Chondrocyte (in vitro differentiated cells): ENCODE measurements around the gene TGFB3. TPM values are rescaled to one million over a fixed set of nuclear protein-coding genes. Genes with fewer than 3 reads are reported as not detected.

Source experiments
- DNase-seq: peaks from one replicate; pipeline ENCODE4 v3.0.0; 2021; ENCODE audit warnings: mixed read lengths, low spot score
- H3K27ac Mint-ChIP-seq: one replicate; pipeline ENCODE4 v1.8.0; 2021; ENCODE audit warnings: mild to moderate bottlenecking, moderate library complexity, mixed read lengths; ENCODE audit not compliant: unreplicated experiment
- H3K27me3 Mint-ChIP-seq: 2 replicates; pipeline ENCODE4 v1.8.0; 2021; ENCODE audit warnings: low read depth, mixed read lengths
- H3K36me3 Mint-ChIP-seq: 2 replicates; pipeline ENCODE4 v1.8.0; 2021; ENCODE audit warnings: low read depth, mixed read lengths
- H3K4me1 Mint-ChIP-seq: 2 replicates; pipeline ENCODE4 v1.8.0; 2021; ENCODE audit warnings: low read depth, mild to moderate bottlenecking, mixed read lengths
- H3K4me3 Mint-ChIP-seq: one replicate; pipeline ENCODE4 v1.8.0; 2021; ENCODE audit warnings: mild to moderate bottlenecking, moderate library complexity, mixed read lengths; ENCODE audit not compliant: unreplicated experiment
- H3K9me3 Mint-ChIP-seq: 2 replicates; pipeline ENCODE4 v1.8.0; 2021; ENCODE audit warnings: low read depth, mixed read lengths
- CTCF ChIP-seq: fragments of 200-600 bp; sonication (generic); IDR thresholded peaks from 2 replicates; pipeline ENCODE4 v1.5.0; 2021; ENCODE audit warnings: antibody characterized with exemption, mild to moderate bottlenecking, moderate library complexity
- total RNA-seq: library from RNA; stranded (reverse); gene quantifications from 3 replicates; pipeline ENCODE4 v1.2.1, GENCODE V29; 2021

TGFB3 gene
- total RNA-seq, 1 donor from 2014 or later: 200 TPM

- no peak for DNase-seq
- H3K27me3 Mint-ChIP-seq: no peaks in the 10 kb centered on the region
- peak overlapping the region; percentile 80 for H3K4me3 Mint-ChIP-seq
- H3K9me3 Mint-ChIP-seq: no peaks in the 10 kb centered on the region
- TF ChIP-seq CTCF: no peak
- peaks cover 80% of the 10 kb centered on the region for H3K4me1 Mint-ChIP-seq
- peak overlapping the region; percentile 61 for H3K27ac Mint-ChIP-seq
- peaks cover 14% of the 10 kb centered on the region for H3K36me3 Mint-ChIP-seq
Observed at GRCh38 chr14:75977582-75977943, 4.2 kb downstream of the TGFB3 start.

- peaks cover 86% of the 10 kb centered on the region for H3K4me1 Mint-ChIP-seq
- peak; percentile 23 for TF ChIP-seq CTCF
- peaks cover 14% of the 10 kb centered on the region for H3K36me3 Mint-ChIP-seq
- no peak for DNase-seq
- no peaks in the 10 kb centered on the region for H3K27me3 Mint-ChIP-seq
- H3K27ac Mint-ChIP-seq: peak overlapping the region; percentile 61
- no peaks in the 10 kb centered on the region for H3K9me3 Mint-ChIP-seq
- H3K4me3 Mint-ChIP-seq: peak overlapping the region; percentile 80
Observed at GRCh38 chr14:75976826-75977581, 4.8 kb downstream of the TGFB3 start.

- DNase-seq: no peak
- Mint-ChIP-seq H3K27me3 (no peaks in the 10 kb centered on the region), H3K9me3 (no peaks in the 10 kb centered on the region), H3K4me1 (peaks cover 78% of the 10 kb centered on the region), H3K27ac (no peak overlapping the region), H3K36me3 (peaks cover 27% of the 10 kb centered on the region), H3K4me3 (peak overlapping the region; percentile 7)
- TF ChIP-seq CTCF: no peak
Observed at GRCh38 chr14:75972801-75973421, 8.9 kb downstream of the TGFB3 start.

GRCh38 chr14:75971509-75971908, 10.3 kb downstream of the TGFB3 start:
- Mint-ChIP-seq H3K4me3 (no peak overlapping the region), H3K4me1 (peaks cover 65% of the 10 kb centered on the region), H3K36me3 (peaks cover 33% of the 10 kb centered on the region), H3K9me3 (no peaks in the 10 kb centered on the region), H3K27me3 (no peaks in the 10 kb centered on the region), H3K27ac (no peak overlapping the region)
- no peak for TF ChIP-seq CTCF
- DNase-seq: no peak

- Mint-ChIP-seq H3K4me1 (peaks cover 60% of the 10 kb centered on the region), H3K27ac (no peak overlapping the region), H3K27me3 (no peaks in the 10 kb centered on the region), H3K9me3 (no peaks in the 10 kb centered on the region), H3K4me3 (no peak overlapping the region), H3K36me3 (peaks cover 39% of the 10 kb centered on the region)
- no peak for DNase-seq
- no peak for TF ChIP-seq CTCF
Observed at GRCh38 chr14:75970989-75971388, 10.8 kb downstream of the TGFB3 start.
